IMR-90 (cell line): ENCODE data around the gene MCUR1. TPM values are rescaled to one million over a fixed set of nuclear protein-coding genes. Genes with fewer than 3 reads are reported as not detected.
"Not testable (repeated sequence)": the region's sequence is repeated elsewhere in the genome, so short reads cannot be mapped to it uniquely, and the experiment has no call there.

ENCODE experiments used
- ATAC-seq: fragments of 200-7000 bp; cut with Tn5 transposase; 2 replicates; pipeline ENCODE4 v1.9.1; 2020; ENCODE audit warnings: low read depth, mild to moderate bottlenecking, moderate library complexity
- BruUV-seq: library from RNA; stranded (reverse); fragments of 400-500 nt; replicated peaks from 2 replicates; lab custom pipeline; 2021; lab: Mats Ljungman, UMichigan
- CTCF ChIA-PET: fragments of 300-600 bp; formaldehyde crosslinking; extraction: SDS; loops from one replicate; lab custom pipeline; 2021; ENCODE audit warnings: antibody characterized with exemption; lab: Yijun Ruan, JAX
- POLR2A ChIA-PET: fragments of 300-600 bp; sonication (Branson Sonifier 250); formaldehyde crosslinking; loops from one replicate; lab custom pipeline; 2022; ENCODE audit warnings: antibody characterized with exemption; ENCODE audit not compliant: unreplicated experiment; lab: Charles Lee
- DNase-seq: peaks from one replicate; pipeline ENCODE4 v3.0.0; 2013
- H2AFZ ChIP-seq: replicated peaks from 2 replicates; pipeline ENCODE3; 2013; ENCODE audit warnings: low read length, mild to moderate bottlenecking; ENCODE audit not compliant: poor library complexity
- H2AK5ac ChIP-seq: 2 replicates; pipeline ENCODE4 v1.6.1; 2013; ENCODE audit warnings: low read depth, low read length, inconsistent platforms
- H2AK9ac ChIP-seq: replicated peaks from 2 replicates; pipeline ENCODE3; 2013; ENCODE audit warnings: mild to moderate bottlenecking, low read depth, low read length, moderate library complexity; ENCODE audit not compliant: poor library complexity
- H2BK120ac ChIP-seq: 2 replicates; pipeline ENCODE4 v1.6.1; 2013; ENCODE audit warnings: low read depth, low read length, inconsistent platforms
- H2BK15ac ChIP-seq: 3 replicates; pipeline ENCODE4 v1.6.1; 2013; ENCODE audit warnings: low read depth, low read length, inconsistent platforms
- H2BK20ac ChIP-seq: 2 replicates; pipeline ENCODE4 v1.6.1; 2013; ENCODE audit warnings: low read depth, mild to moderate bottlenecking, inconsistent platforms, low read length, moderate library complexity
- H2BK5ac ChIP-seq: 2 replicates; pipeline ENCODE4 v1.6.1; 2013; ENCODE audit warnings: mild to moderate bottlenecking, low read depth, low read length, inconsistent platforms; ENCODE audit not compliant: poor library complexity, severe bottlenecking
- H3K14ac ChIP-seq: replicated peaks from 2 replicates; pipeline ENCODE4 v1.6.1; 2013; ENCODE audit warnings: low read depth, low read length, inconsistent platforms
- H3K18ac ChIP-seq: 2 replicates; pipeline ENCODE4 v1.6.1; 2013; ENCODE audit warnings: low read depth, low read length, control low read depth
- H3K23ac ChIP-seq: 2 replicates; pipeline ENCODE4 v1.6.1; 2013; ENCODE audit warnings: low read depth, low read length, inconsistent platforms
- H3K27ac ChIP-seq: 2 replicates; pipeline ENCODE4 v1.5.1; 2013; ENCODE audit warnings: mild to moderate bottlenecking, control low read depth, low read length; ENCODE audit not compliant: insufficient read depth
- H3K27me3 ChIP-seq: 2 replicates; pipeline ENCODE4 v1.6.1; 2013; ENCODE audit warnings: low read length; ENCODE audit not compliant: control insufficient read depth, insufficient read depth
- H3K36me3 ChIP-seq: 2 replicates; pipeline ENCODE4 v1.6.1; 2013; ENCODE audit warnings: low read length, mixed read lengths; ENCODE audit not compliant: control insufficient read depth, insufficient read depth
- H3K4ac ChIP-seq: 2 replicates; pipeline ENCODE4 v1.6.1; 2013; ENCODE audit warnings: low read depth, low read length, inconsistent platforms
- H3K4me1 ChIP-seq: 2 replicates; pipeline ENCODE4 v1.6.1; 2013; ENCODE audit warnings: low read length, mixed read lengths; ENCODE audit not compliant: control insufficient read depth, insufficient read depth
- H3K4me2 ChIP-seq: 2 replicates; pipeline ENCODE4 v1.6.1; 2013; ENCODE audit warnings: low read depth, mild to moderate bottlenecking, control low read depth, low read length, moderate library complexity
- H3K4me3 ChIP-seq: 2 replicates; pipeline ENCODE4 v1.5.1; 2013; ENCODE audit warnings: low read depth, mild to moderate bottlenecking, control low read depth, low read length, moderate library complexity; ENCODE audit not compliant: insufficient read depth
- H3K56ac ChIP-seq: 2 replicates; pipeline ENCODE4 v1.6.1; 2013; ENCODE audit warnings: low read length, inconsistent platforms; ENCODE audit not compliant: insufficient read depth; ENCODE audit errors: extremely low read depth
- H3K79me1 ChIP-seq, 2 experiments: 2 replicates each; pipeline ENCODE4 v1.6.1; 2013; ENCODE audit warnings: low read length in 2 of 2, inconsistent platforms in 1 of 2, low read depth in 1 of 2
- H3K9ac ChIP-seq: 2 replicates; pipeline ENCODE4 v1.6.1; 2013; ENCODE audit warnings: low read depth, low read length, control low read depth
- H3K9me1 ChIP-seq: 2 replicates; pipeline ENCODE4 v1.6.1; 2013; ENCODE audit warnings: low read length, inconsistent platforms; ENCODE audit not compliant: insufficient read depth
- H3K9me3 ChIP-seq: 2 replicates; pipeline ENCODE4 v1.6.1; 2013; ENCODE audit warnings: low read length; ENCODE audit not compliant: control insufficient read depth, insufficient read depth
- H4K20me1 ChIP-seq: 2 replicates; pipeline ENCODE4 v1.6.1; 2013; ENCODE audit warnings: low read length, inconsistent platforms; ENCODE audit not compliant: insufficient read depth
- H4K5ac ChIP-seq: 2 replicates; pipeline ENCODE4 v1.6.1; 2013; ENCODE audit warnings: mild to moderate bottlenecking, low read depth, low read length, control low read depth
- H4K8ac ChIP-seq, 2 experiments: 2 replicates each; pipeline ENCODE4 v1.6.1; 2013; ENCODE audit warnings: low read depth in 2 of 2, low read length in 2 of 2, control low read depth in 1 of 2, inconsistent platforms in 1 of 2
- H4K91ac ChIP-seq: 2 replicates; pipeline ENCODE4 v1.6.1; 2013; ENCODE audit warnings: low read depth, low read length, inconsistent platforms; ENCODE audit not compliant: insufficient read depth
- WGBS, 2 experiments: methylation state at CpG; one replicate each; pipeline versions ENCODE4 v1.1.5 to v1.1.7; 2013; ENCODE audit warnings: missing lambda C conversion rate in 2 of 2; ENCODE audit not compliant: insufficient read length in 1 of 2; ENCODE audit errors: extremely low coverage in 2 of 2; 5-methylcytosine and 5-hydroxymethylcytosine counted together
- dilution Hi-C: fragments of 300-500 bp; cut with HindIII; formaldehyde crosslinking; loops from one replicate; pipeline ENCODE4 v1.14.3; 2018; ENCODE audit warnings: low sequenced_read_pairs; ENCODE audit not compliant: unreplicated experiment
- in situ Hi-C: fragments of 300-500 bp; cut with MboI; formaldehyde crosslinking; loops from 3 replicates; pipeline ENCODE4 v1.14.3; 2019; ENCODE audit warnings: low sequenced_read_pairs, inconsistent platforms, mixed read lengths
- intact Hi-C: fragments of 100-400 bp; cut with micrococcal nuclease; formaldehyde crosslinking; loops from 2 replicates; pipeline ENCODE4 v1.10.0; 2022
- polyA plus RNA-seq, 3 experiments: library from polyadenylated mRNA; depleted of rRNA; stranded (reverse); fragments of >200 nt; gene quantifications; 2 replicates each; pipeline ENCODE4 v1.2.3, GENCODE V29; 2012; ENCODE audit warnings: low replicate concordance in 1 of 3
- total RNA-seq: library from RNA; depleted of rRNA; stranded (reverse); fragments of >200 nt; gene quantifications from 2 replicates; pipeline ENCODE4 v1.2.3, GENCODE V29; 2012

Gene MCUR1
- total and polyA plus RNA-seq, 2 of the 4 experiments (the other 2 are of a cell fraction): 4.1 to 6.5 TPM

- H4K20me1 ChIP-seq, H3K14ac ChIP-seq, H3K9ac ChIP-seq, H3K18ac ChIP-seq, H2BK15ac ChIP-seq, H3K9me1 ChIP-seq, H2BK5ac ChIP-seq, ATAC-seq, H4K8ac ChIP-seq, BruUV-seq, H3K36me3 ChIP-seq, H4K91ac ChIP-seq, H3K79me1 ChIP-seq, POLR2A ChIA-PET, H4K5ac ChIP-seq, H3K4me2 ChIP-seq, H3K27ac ChIP-seq, H2AK9ac ChIP-seq, H3K56ac ChIP-seq, H3K4ac ChIP-seq, intact Hi-C loops, H2AK5ac ChIP-seq, H3K4me3 ChIP-seq, H2BK120ac ChIP-seq, DNase-seq, H2AFZ ChIP-seq, CTCF ChIA-PET, H3K23ac ChIP-seq, in situ Hi-C loops, dilution Hi-C loops, H3K4me1 ChIP-seq, H2BK20ac ChIP-seq: not testable (repeated sequence)
- Histone ChIP-seq H3K9me3 (peaks cover 13% of the 10 kb centered on the region; the same call in 1 of the 2 replicates), H3K27me3 (peaks cover 22% of the 10 kb centered on the region)
- 100% methylated on average over 1 of the region's 3 CpGs; no CpG with 5 or more reads in 1 of the 2 experiments for WGBS, 2 experiments
These were observed 46.3 kb upstream of the MCUR1 start for GRCh38 chr6:13860556-13861185.
